KG1 (cell line): ENCODE measurements around the gene ATP12A.
"Not testable (repeated sequence)": the region's sequence is repeated elsewhere in the genome, so short reads cannot be mapped to it uniquely, and the experiment has no call there.

Experiments
- DNase-seq: peaks from one replicate; lab custom pipeline; 2025; lab: John Stamatoyannopoulos, UW

The ATP12A gene

GRCh38 chr13:24730873-24731567 is 50.8 kb downstream of the ATP12A start:
- not testable (repeated sequence) for DNase-seq

GRCh38 chr13:24734950-24735349 is 54.7 kb downstream of the ATP12A start:
- no peak for DNase-seq

GRCh38 chr13:24737042-24737441 is 56.8 kb downstream of the ATP12A start:
- no peak for DNase-seq

- DNase-seq, result no peak
Measured at GRCh38 chr13:24738366-24738847, 58.2 kb downstream of the ATP12A start.

- DNase-seq, result no peak
Measured at GRCh38 chr13:24740014-24740890, 60.0 kb downstream of the ATP12A start.

- no peak for DNase-seq
Measured at GRCh38 chr13:24741016-24741662, 60.9 kb downstream of the ATP12A start.

- no peak for DNase-seq
Measured at GRCh38 chr13:24741791-24742190, 61.6 kb downstream of the ATP12A start.

GRCh38 chr13:24742294-24742693 is 62.1 kb downstream of the ATP12A start:
- DNase-seq, result no peak

GRCh38 chr13:24742977-24743376 is 62.8 kb downstream of the ATP12A start:
- no peak for DNase-seq

GRCh38 chr13:24744247-24744646 is 64.0 kb downstream of the ATP12A start:
- no peak for DNase-seq

GRCh38 chr13:24745516-24745860 is 65.3 kb downstream of the ATP12A start:
- DNase-seq, result no peak

GRCh38 chr13:24745861-24746617 is 65.8 kb downstream of the ATP12A start:
- no peak for DNase-seq

GRCh38 chr13:24746618-24747247 is 66.5 kb downstream of the ATP12A start:
- no peak for DNase-seq

GRCh38 chr13:24747248-24748060 is 67.2 kb downstream of the ATP12A start:
- DNase-seq, result no peak

- DNase-seq, result no peak
Measured at GRCh38 chr13:24748061-24748400, 67.8 kb downstream of the ATP12A start.

- DNase-seq, result no peak
Measured at GRCh38 chr13:24759197-24759596, 79.0 kb downstream of the ATP12A start.
